GM12864 (cell line): ENCODE data around the gene HOXB13.

Source experiments
- DNase-seq: peaks from one replicate; pipeline ENCODE4 v3.0.0-alpha.2; 2011; ENCODE audit warnings: low read depth
- H3K4me3 ChIP-seq: 2 replicates; pipeline ENCODE4 v1.5.1; 2011; ENCODE audit warnings: mild to moderate bottlenecking, low read depth, low read length, control low read depth
- TF ChIP-seq, protein P1 (sequence below): IDR thresholded peaks from 2 replicates; pipeline ENCODE4 v1.5.1; 2011; ENCODE audit warnings: low read depth, mild to moderate bottlenecking, moderate library complexity, low read length, control low read depth, inconsistent platforms; ENCODE audit errors: missing control alignments

The HOXB13 gene

GRCh38 chr17:48732688-48733629, 4.4 kb upstream of the HOXB13 start:
- no peak overlapping the region for H3K4me3 ChIP-seq
- TF ChIP-seq, protein P1, sequence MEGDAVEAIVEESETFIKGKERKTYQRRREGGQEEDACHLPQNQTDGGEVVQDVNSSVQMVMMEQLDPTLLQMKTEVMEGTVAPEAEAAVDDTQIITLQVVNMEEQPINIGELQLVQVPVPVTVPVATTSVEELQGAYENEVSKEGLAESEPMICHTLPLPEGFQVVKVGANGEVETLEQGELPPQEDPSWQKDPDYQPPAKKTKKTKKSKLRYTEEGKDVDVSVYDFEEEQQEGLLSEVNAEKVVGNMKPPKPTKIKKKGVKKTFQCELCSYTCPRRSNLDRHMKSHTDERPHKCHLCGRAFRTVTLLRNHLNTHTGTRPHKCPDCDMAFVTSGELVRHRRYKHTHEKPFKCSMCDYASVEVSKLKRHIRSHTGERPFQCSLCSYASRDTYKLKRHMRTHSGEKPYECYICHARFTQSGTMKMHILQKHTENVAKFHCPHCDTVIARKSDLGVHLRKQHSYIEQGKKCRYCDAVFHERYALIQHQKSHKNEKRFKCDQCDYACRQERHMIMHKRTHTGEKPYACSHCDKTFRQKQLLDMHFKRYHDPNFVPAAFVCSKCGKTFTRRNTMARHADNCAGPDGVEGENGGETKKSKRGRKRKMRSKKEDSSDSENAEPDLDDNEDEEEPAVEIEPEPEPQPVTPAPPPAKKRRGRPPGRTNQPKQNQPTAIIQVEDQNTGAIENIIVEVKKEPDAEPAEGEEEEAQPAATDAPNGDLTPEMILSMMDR: no peak
- no peak for DNase-seq

DNA sequence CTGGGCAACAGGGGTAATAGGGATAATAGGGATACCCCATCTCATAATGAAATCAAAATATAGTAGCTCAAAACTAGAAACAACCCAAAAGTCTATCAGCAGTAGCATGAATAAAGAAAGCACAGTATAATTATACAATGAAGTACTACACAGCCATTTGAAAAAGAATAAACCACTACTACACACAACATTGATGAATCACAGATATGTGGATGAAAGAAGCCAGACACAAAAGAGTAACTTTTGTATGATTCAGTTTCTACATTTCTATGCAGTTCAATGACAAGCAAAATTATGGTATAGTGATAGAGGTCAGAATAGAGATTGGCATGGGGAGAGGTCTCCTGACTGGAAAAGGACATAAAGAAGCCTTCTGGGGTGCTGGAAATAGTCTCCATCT, 2.8 kb upstream of the HOXB13 start:
- TF ChIP-seq, protein P1: no peak
- no peak overlapping the region for H3K4me3 ChIP-seq
- DNase-seq: no peak

GRCh38 chr17:48730240-48730550, 1.6 kb upstream of the HOXB13 start:
- H3K4me3 ChIP-seq: no peak overlapping the region
- DNase-seq: no peak
- TF ChIP-seq, protein P1: no peak

- no peak overlapping the region for H3K4me3 ChIP-seq
- TF ChIP-seq, protein P1: no peak
- DNase-seq: no peak
Observed at GRCh38 chr17:48729335-48730239, 1.0 kb upstream of the HOXB13 start.

GRCh38 chr17:48727415-48728175, 955 bp downstream of the HOXB13 start:
- DNase-seq: no peak
- no peak overlapping the region for H3K4me3 ChIP-seq
- TF ChIP-seq, protein P1: no peak

- TF ChIP-seq, protein P1: no peak
- H3K4me3 ChIP-seq: no peak overlapping the region
- no peak for DNase-seq
Observed at GRCh38 chr17:48726916-48727286, 1.6 kb downstream of the HOXB13 start.
